Adrenal gland (tissue), 12 donors: ENCODE measurements around the gene SPANXN4. TPM values are rescaled to one million over a fixed set of nuclear protein-coding genes. Genes with fewer than 3 reads are reported as not detected.

Source experiments
- DNase-seq, 7 donors: peaks; one replicate each; pipeline ENCODE4 v3.0.0-alpha.2; 2019 to 2020
- H3K27ac ChIP-seq, 5 donors: fragments of 200-600 bp; sonication (generic) in 4 of 5; 1 replicate in 3 of 5; 2 replicates in 2 of 5; pipeline versions ENCODE4 v1.5.1 to v1.8.0; 2016 to 2020; ENCODE audit warnings: mild to moderate bottlenecking in 1 of 5
- H3K27me3 ChIP-seq: fragments of 200-600 bp; 2 replicates; pipeline ENCODE4 v1.8.0; 2021
- H3K36me3 ChIP-seq, 2 donors: fragments of 200-600 bp; replicated peaks in 1 of 2; 1 replicate in 1 of 2; 2 replicates in 1 of 2; pipeline versions ENCODE4 v1.5.1 to v1.8.0; 2018 to 2022
- H3K4me1 ChIP-seq, 2 donors: fragments of 200-600 bp; replicated peaks in 1 of 2; 1 replicate in 1 of 2; 2 replicates in 1 of 2; pipeline versions ENCODE4 v1.5.1 to v1.8.0; 2018 to 2021
- H3K4me3 ChIP-seq, 4 donors: fragments of 200-600 bp; sonication (generic) in 3 of 4; one replicate each; pipeline ENCODE4 v1.5.1; 2016 to 2018
- H3K9me3 ChIP-seq, 3 donors: fragments of 200-600 bp; sonication (generic) in 1 of 3; replicated peaks in 1 of 3; 1 replicate in 2 of 3; 2 replicates in 1 of 3; pipeline versions ENCODE4 v1.5.1 to v1.8.0; 2016 to 2021
- POLR2A ChIP-seq, 2 donors: fragments of 450-650 bp; IDR thresholded peaks; one replicate each; pipeline ENCODE4 v1.6.1; 2017; ENCODE audit warnings: antibody characterized with exemption in 2 of 2, mild to moderate bottlenecking in 2 of 2, moderate library complexity in 1 of 2
- WGBS, 4 donors: extraction: QIAGEN DNeasy Blood & Tissue Kit in 2 of 4; methylation state at CpG; one replicate each; pipeline versions ENCODE4 v1.1.5 to v1.1.7; 2013 to 2017; 5-methylcytosine and 5-hydroxymethylcytosine counted together
- intact Hi-C, 2 donors: fragments of 100-400 bp; cut with DNase I; formaldehyde crosslinking; loops; one replicate each; pipeline versions ENCODE4 v1.14.1 to v1.15.0; 2022 to 2023
- polyA plus RNA-seq, 3 donors: library from polyadenylated mRNA; stranded (reverse); fragments of 200-250 nt in 2 of 3; fragments of 350-450 nt in 1 of 3; fragmentation: Illumina TruSeq in 1 of 3; extraction: RNeasy Lipid Tissue Mini Kit (QIAGEN cat#74804) in 1 of 3; gene quantifications; one replicate each; pipeline ENCODE4 v1.2.3, GENCODE V29; 2013 to 2014
- total RNA-seq, 9 donors: library from RNA; depleted of rRNA in 4 of 9; stranded (reverse); fragments of >200 nt in 4 of 9; fragments of 120-200 nt in 1 of 9; fragmentation: NEBNext Ultra II Directional in 1 of 9; extraction: Animal tissue kit (Norgen Biotek cat#: 25700) in 1 of 9; gene quantifications; one replicate each; pipeline versions ENCODE4 v1.1.0 to v1.2.4, GENCODE V29; 2013 to 2023
- TF ChIP-seq, protein P1 (sequence below), 6 experiments: fragments of 450-650 bp in 4 of 6; fragments of 200-600 bp in 2 of 6; sonication (generic) in 1 of 6; IDR thresholded peaks; 1 replicate in 5 of 6; 2 replicates in 1 of 6; pipeline versions ENCODE4 v1.5.1 to v1.8.0; 2016 to 2021; ENCODE audit warnings: antibody characterized with exemption in 6 of 6, mild to moderate bottlenecking in 2 of 6, moderate library complexity in 1 of 6
- donor health status: healthy with polysubstance abuse.
- donor health status: Bipolar disorder and iron deficiency.
- donor health status: DM: yes; HTN: yes; CAD: no.
- donor health status: DM: no; HTN: no; CAD: no.
- donor health status: DM: no; HTN: no; CAD: no.
- donor health status: DM: yes; HTN: yes; CAD: no.

Gene SPANXN4
- total and polyA plus RNA-seq, 12 donors, result not detected

DNA sequence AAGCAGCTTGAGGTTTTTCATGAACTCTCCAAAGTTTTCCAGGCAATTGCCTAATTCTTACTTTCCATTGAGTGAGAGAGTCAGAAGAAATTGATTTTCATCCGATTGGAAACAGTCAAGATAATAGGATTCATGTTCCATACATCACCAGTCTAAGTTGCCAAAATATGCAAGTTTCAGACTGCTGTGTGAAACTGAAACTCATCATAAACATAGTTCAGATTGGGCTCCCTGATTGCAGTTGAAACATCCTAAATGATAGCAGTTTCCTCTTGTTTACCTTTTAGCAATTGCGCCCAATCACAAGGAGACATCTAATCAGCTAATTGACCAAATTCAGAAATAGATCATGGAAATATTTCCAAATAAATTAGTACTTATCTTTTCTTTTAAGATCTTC, 56.8 kb downstream of the SPANXN4 start:
- no peak overlapping the region for H3K4me3 ChIP-seq
- WGBS, 4 donors, result 52 to 80% (median 67%) methylated on average over 2 of the region's 2 CpGs
- no peak for DNase-seq
- H3K36me3 ChIP-seq, result no peaks in the 10 kb centered on the region
- H3K27me3 ChIP-seq, result no peaks in the 10 kb centered on the region
- H3K4me1 ChIP-seq, result no peaks in the 10 kb centered on the region
- no peak overlapping the region for H3K27ac ChIP-seq
- no peak for TF ChIP-seq POLR2A (IDR thresholded peaks at IDR 0.05)
- TF ChIP-seq, protein P1, sequence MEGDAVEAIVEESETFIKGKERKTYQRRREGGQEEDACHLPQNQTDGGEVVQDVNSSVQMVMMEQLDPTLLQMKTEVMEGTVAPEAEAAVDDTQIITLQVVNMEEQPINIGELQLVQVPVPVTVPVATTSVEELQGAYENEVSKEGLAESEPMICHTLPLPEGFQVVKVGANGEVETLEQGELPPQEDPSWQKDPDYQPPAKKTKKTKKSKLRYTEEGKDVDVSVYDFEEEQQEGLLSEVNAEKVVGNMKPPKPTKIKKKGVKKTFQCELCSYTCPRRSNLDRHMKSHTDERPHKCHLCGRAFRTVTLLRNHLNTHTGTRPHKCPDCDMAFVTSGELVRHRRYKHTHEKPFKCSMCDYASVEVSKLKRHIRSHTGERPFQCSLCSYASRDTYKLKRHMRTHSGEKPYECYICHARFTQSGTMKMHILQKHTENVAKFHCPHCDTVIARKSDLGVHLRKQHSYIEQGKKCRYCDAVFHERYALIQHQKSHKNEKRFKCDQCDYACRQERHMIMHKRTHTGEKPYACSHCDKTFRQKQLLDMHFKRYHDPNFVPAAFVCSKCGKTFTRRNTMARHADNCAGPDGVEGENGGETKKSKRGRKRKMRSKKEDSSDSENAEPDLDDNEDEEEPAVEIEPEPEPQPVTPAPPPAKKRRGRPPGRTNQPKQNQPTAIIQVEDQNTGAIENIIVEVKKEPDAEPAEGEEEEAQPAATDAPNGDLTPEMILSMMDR (IDR thresholded peaks at IDR 0.05), result no peak
- intact Hi-C loops, result no loop called here
- no peaks in the 10 kb centered on the region for H3K9me3 ChIP-seq
